Anterior cingulate cortex (tissue), 58 donors: Measurements from ENCODE around the gene NEK5.
"Not testable (repeated sequence)": the region's sequence is repeated elsewhere in the genome, so short reads cannot be mapped to it uniquely, and the experiment has no call there.

Experiments used
- DNase-seq, 58 donors: peaks; one replicate each; lab custom pipeline; 2025; lab: John Stamatoyannopoulos, UW

The NEK5 gene

GRCh38 chr13:52128714-52129700, at the start of gene NEK5:
TSS of gene NEK5 (minus strand) at chr13:52129073. CDS start at chr13:52127482, 1,591 bp downstream.
- DNase-seq = peak in 47 of 58 donors; percentile 3 to 69 (median 34)

GRCh38 chr13:52177276-52177675, 48.4 kb upstream of the NEK5 start:
- DNase-seq = no peak

- DNase-seq = not testable (repeated sequence)
Measured at GRCh38 chr13:52173970-52174369, 45.1 kb upstream of the NEK5 start.

- no peak for DNase-seq
Measured at GRCh38 chr13:52173373-52173772, 44.5 kb upstream of the NEK5 start.

- not testable (repeated sequence) for DNase-seq
Measured at GRCh38 chr13:52171686-52172085, 42.8 kb upstream of the NEK5 start.

GRCh38 chr13:52170828-52171391, 42.0 kb upstream of the NEK5 start:
- not testable (repeated sequence) for DNase-seq

- DNase-seq = no peak
Measured at GRCh38 chr13:52169839-52170238, 41.0 kb upstream of the NEK5 start.

- no peak for DNase-seq
Measured at GRCh38 chr13:52165411-52165810, 36.5 kb upstream of the NEK5 start.

- peak in 4 of 58 donors; percentile 11 to 36 (median 20) for DNase-seq
Measured at GRCh38 chr13:52164989-52165388, 36.1 kb upstream of the NEK5 start.

GRCh38 chr13:52163878-52164277, 35.0 kb upstream of the NEK5 start:
- DNase-seq = not testable (repeated sequence)

- DNase-seq = no peak
Measured at GRCh38 chr13:52162279-52163101, 33.6 kb upstream of the NEK5 start.

GRCh38 chr13:52161181-52161646, 32.3 kb upstream of the NEK5 start:
- DNase-seq = no peak

GRCh38 chr13:52160506-52160905, 31.6 kb upstream of the NEK5 start:
- DNase-seq = no peak

GRCh38 chr13:52160053-52160452, 31.2 kb upstream of the NEK5 start:
- DNase-seq = no peak

GRCh38 chr13:52159159-52159982, 30.5 kb upstream of the NEK5 start, which contains the start of gene NEK3:
TSS of gene NEK3 (minus strand) at chr13:52159597. CDS start at chr13:52156191, 3,406 bp downstream.
- peak in 52 of 58 donors; percentile 4 to 73 (median 49) for DNase-seq

- peak in 12 of 58 donors; percentile 5 to 73 (median 28) for DNase-seq
Measured at GRCh38 chr13:52158629-52159158, 29.8 kb upstream of the NEK5 start.

- no peak for DNase-seq
Measured at GRCh38 chr13:52156724-52157261, 27.9 kb upstream of the NEK5 start.

- no peak for DNase-seq
Measured at GRCh38 chr13:52155177-52155576, 26.3 kb upstream of the NEK5 start.

- DNase-seq = no peak
Measured at GRCh38 chr13:52147225-52147624, 18.4 kb upstream of the NEK5 start.
